HG03521 (cell line): Measurements from ENCODE around the gene ZNF341.
"Not testable (repeated sequence)": the region's sequence is repeated elsewhere in the genome, so short reads cannot be mapped to it uniquely, and the experiment has no call there.

Experiments
- ATAC-seq: cut with Tn5 transposase; IDR thresholded peaks from one replicate; pipeline ENCODE4 v1.9.1; 2021; ENCODE audit warnings: mild to moderate bottlenecking, moderate library complexity; ENCODE audit not compliant: unreplicated experiment

ZNF341 gene

DNA sequence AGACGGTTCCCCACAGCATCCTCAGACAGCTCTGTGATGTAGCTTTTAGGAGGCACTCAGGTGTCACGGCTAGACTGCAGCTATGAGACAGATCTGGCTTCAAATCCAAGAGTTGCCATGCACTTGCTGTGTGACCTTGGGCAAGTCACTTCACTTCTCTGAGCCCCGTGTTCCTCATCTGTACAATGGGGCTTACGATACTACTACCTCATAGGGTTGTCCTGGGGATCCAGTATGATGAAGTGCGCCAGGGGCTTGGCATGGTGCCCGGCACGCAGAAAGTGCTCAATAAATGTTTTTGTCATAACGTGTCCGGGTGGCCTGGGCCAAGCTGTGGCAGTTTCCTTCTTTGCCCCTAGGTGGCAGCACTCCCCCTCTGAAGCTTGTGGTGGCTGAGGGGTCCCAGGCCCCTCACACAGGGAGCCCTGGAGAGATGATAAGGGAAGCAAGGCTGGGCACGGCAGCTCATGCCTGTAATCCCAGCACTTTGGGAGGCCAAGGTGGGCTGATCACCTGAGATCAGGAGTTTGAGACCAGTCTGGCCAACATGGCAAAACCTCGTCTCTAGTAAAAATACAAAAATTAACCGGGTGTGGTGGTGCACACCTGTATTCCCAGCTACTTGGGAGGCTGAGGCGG lies 60.3 kb downstream of the ZNF341 start:
- no peak for ATAC-seq

- not testable (repeated sequence) for ATAC-seq
Measured at GRCh38 chr20:33792598-33792989, 60.8 kb downstream of the ZNF341 start.

GRCh38 chr20:33793011-33793931 lies 61.5 kb downstream of the ZNF341 start:
- no peak for ATAC-seq

DNA sequence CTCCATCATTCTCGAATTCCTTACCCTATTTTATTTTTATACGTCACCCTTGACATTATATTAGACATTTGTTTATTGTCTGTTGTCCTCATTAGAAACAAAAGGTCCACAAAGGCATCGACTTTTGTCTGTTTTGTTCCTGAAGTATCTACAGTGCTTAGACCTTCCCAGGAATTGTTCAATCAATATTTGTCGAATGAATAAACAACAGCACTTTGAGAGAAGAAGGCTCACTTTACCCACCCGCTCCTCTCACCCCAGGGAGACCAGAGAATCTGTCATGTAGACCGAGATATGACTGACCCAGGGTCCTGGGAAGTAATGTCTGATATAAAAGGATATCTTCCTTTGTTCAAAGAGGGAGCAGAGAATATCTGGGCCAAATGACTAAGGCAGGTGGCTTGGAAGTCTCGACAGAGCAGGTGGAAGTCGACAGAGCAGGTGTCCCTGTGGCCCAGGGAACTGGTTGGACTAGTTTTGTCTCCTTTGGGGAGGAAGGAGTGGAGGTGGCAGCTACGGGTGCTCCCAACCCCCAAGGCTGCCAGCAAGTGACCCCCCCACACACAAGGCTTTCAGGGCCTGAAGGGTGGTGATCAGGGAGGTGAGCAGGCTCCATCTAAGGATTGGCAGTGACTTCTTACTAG lies 64.6 kb downstream of the ZNF341 start:
- ATAC-seq = no peak

GRCh38 chr20:33796907-33797544 lies 65.2 kb downstream of the ZNF341 start:
- no peak for ATAC-seq

GRCh38 chr20:33798444-33798843 lies 66.6 kb downstream of the ZNF341 start:
- ATAC-seq = no peak

DNA sequence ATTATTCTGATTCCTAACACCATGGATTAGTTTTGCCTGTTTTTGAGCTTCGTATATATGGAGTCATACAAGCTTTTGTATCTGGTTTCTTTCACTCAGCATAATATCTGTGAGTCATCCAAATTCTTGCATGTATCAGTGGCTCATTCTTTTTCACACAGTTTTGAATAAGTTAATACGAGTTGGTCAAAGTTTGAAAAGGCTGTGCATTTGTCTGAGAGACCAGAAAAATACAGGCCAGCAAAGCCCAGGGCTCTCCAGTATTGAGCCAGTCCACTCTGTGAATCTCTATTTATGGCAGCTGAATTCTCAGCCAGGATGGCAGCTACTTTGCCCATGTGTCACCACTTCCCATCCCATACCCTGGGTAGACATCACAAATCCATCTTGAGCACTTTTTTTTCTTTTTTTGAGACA lies 72.1 kb downstream of the ZNF341 start:
- no peak for ATAC-seq

- no peak for ATAC-seq
Measured at GRCh38 chr20:33808388-33808787, 76.6 kb downstream of the ZNF341 start.

GRCh38 chr20:33810259-33810658 lies 78.5 kb downstream of the ZNF341 start:
- ATAC-seq = no peak

GRCh38 chr20:33810885-33811775 lies 79.3 kb downstream of the ZNF341 start, which contains the start of gene CHMP4B:
Gene CHMP4B (plus strand): TSS chr20:33811348. CDS start chr20:33811469, 121 bp downstream.
- ATAC-seq = peak; percentile 96

DNA sequence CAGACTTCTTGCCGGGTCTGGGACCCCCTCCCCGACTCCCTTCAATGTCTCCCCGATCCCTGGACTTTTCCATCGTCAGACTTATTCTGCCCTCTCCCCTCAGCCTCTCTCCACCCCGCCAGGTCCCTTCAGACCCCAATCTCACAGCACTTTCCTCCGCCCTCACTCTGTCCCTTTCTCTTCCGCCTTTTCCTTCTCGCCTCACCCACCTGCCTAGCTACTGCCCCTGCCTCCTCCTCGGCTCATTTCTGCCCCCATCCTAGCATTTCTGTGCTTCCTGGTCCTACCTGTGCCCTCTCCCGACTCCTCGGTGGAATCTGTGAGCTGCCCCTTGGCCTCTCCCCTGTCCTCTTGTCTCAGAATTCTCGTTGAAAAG lies 80.0 kb downstream of the ZNF341 start:
- no peak for ATAC-seq

DNA sequence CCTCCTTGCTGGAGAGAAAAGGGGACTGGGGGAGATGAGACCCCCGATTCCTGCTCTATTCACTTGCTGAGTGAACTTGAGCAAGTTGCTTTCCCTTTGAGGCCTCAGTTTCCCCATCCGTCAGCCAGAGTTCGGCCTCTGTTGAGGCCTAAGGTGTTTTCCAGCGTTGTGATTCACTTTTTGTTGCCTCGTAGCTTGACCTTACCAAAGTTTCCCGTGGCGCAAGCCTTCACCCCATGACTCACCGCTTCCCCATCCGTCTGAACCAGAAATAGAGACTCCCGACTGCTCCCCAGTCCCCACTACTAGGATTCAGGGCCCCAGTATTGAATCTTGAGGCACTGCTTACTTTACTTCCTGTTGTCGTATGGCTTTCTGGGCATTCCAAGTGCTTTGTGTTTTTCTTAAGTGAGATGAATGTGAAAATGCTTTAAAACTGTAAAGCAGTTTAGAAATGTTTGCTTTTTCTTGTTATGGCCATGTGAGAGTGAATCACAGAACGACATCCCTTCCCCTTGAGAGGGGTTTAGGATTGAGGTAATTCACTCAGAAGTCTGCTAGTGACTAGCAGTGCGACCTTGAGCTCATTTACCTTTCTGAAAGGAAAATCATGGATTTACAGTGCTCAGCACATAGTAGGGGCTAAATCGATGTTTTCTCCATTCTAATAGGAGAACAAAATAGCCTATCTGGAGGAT lies 80.5 kb downstream of the ZNF341 start:
- ATAC-seq = no peak

DNA sequence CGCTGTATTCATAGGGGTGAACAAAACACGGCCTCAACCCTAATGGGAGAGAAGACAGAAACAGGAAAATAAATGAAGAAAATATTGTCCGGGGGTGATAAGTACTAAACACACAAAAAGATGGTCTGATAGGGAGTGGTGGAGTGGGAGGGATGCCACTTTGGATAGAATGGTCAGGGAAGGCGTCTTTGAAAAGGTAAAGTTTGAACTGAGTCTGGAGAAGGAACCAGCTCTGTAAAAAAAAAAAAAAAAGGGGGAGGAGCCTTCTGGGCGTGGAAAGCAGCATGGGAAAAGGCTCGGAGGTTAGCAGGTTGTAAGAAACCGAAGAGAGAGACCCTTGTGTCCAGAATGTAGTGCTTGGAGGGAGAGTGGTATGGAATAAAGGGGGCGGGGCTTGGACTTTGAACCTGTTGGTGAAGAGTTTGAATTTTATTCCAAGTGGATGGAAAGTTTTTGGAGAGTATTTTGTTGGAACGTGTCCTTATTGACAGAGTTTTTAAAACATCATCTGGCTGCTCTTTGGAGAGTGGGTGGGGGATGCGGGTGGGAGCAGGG lies 81.2 kb downstream of the ZNF341 start:
- no peak for ATAC-seq

GRCh38 chr20:33814238-33814712 lies 82.5 kb downstream of the ZNF341 start:
- no peak for ATAC-seq

DNA sequence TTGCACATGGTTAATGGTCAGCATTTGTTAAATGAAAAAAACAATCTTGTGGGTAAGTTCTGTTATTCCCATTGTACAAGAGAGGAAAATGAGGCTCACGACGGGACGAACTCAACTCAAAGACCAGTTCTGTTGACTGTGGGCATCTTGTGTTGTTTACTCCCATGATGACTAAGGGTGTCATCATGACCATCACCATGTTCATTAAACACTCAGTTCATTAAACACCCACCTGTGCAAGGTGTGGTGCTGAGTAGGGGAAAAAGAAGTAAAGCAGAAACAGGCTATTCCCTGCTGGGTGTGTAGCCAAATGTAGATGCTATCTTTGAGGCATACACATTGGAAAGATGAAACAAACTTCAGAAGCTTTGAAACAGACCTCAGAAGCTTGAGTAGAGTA lies 83.9 kb downstream of the ZNF341 start:
- ATAC-seq = no peak

GRCh38 chr20:33816191-33816590 lies 84.4 kb downstream of the ZNF341 start:
- ATAC-seq = no peak

DNA sequence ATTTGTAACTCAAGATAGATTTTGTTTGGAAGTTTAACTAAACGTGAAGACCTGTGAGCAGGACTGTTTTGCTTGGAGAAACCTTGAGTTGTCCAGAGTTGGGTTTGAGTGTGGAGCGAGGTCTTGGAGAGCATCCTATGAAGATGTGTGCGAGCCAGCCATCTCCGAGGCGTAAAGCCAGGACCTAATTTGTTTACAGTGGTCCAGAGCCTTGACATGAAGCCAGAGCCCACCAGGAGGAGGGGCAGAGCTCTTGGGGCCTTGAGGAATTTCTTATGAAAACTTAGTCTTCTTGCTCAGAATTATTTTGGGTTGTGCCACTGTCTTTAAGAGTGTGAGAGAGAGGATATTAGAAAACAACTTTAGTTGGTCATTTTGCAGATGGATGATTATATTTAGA lies 85.6 kb downstream of the ZNF341 start:
- ATAC-seq = no peak

- no peak for ATAC-seq
Measured at GRCh38 chr20:33819456-33819855, 87.7 kb downstream of the ZNF341 start.

DNA sequence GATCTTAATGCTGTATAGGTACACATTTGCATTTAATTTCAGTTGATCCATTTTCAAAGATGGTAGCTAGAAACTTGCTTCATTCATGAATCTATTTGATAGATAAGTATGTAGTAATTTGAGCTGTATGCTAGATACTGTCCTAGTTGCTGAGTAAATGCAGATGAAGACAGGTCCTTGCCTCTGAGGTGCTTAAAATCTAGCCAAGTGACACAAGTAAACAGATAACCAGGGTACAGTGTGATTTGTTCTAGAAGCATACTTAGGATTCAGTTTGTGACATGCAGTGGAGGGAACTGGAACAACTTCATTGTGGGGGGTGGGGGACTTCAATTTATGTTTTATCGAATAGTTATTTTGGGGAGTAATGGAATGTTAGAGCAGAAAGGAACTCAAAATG lies 88.6 kb downstream of the ZNF341 start:
- ATAC-seq = no peak
